SK-N-MC (cell line): ENCODE results near the gene GAPDH.

ENCODE experiments used
- EZH2 ChIP-seq: fragments of 200-600 bp; sonication (generic); IDR thresholded peaks from one replicate; pipeline ENCODE4 v1.6.1; 2017; ENCODE audit warnings: antibody characterized with exemption
- POLR2AphosphoS5 ChIP-seq: IDR thresholded peaks from 2 replicates; pipeline ENCODE4 v1.6.1; 2012; ENCODE audit warnings: mild to moderate bottlenecking, low read depth, low read length, borderline replicate concordance

GRCh38 chr12:6567112-6567670, 32.9 kb downstream of the GAPDH start:
- TF ChIP-seq POLR2AphosphoS5: no peak
- no peak for TF ChIP-seq EZH2
